CD4-positive, CD25-positive, alpha-beta regulatory T cell (primary cell): ENCODE data around the gene MTA1. TPM values are rescaled to one million over a fixed set of nuclear protein-coding genes. Genes with fewer than 3 reads are reported as not detected.

Experiments used
- ATAC-seq, 2 donors: fragments of 150-1000 bp; cut with Tn5 transposase; one replicate each; pipeline ENCODE4 v1.10.0; 2021; ENCODE audit warnings: low read depth in 2 of 2, moderate number of reproducible peaks in 2 of 2, moderate library complexity in 1 of 2
- DNase-seq, 3 donors: peaks; one replicate each; pipeline versions ENCODE4 v3.0.0 to v3.0.0-alpha.2; 2012 to 2022; ENCODE audit warnings: mixed read lengths in 1 of 3
- H3K27ac ChIP-seq: one replicate; pipeline ENCODE4 v1.7.0; 2013; ENCODE audit warnings: mild to moderate bottlenecking, low read length; ENCODE audit not compliant: insufficient read depth, poor library complexity, severe bottlenecking
- H3K27me3 ChIP-seq: one replicate; pipeline ENCODE4 v1.7.0; 2013; ENCODE audit warnings: low read length; ENCODE audit not compliant: control insufficient read depth, insufficient read depth
- H3K36me3 ChIP-seq: one replicate; pipeline ENCODE4 v1.7.0; 2013; ENCODE audit warnings: mild to moderate bottlenecking, low read length, moderate library complexity; ENCODE audit not compliant: control insufficient read depth, insufficient read depth
- H3K4me1 ChIP-seq: 2 replicates; pipeline ENCODE4 v1.7.0; 2013; ENCODE audit warnings: mild to moderate bottlenecking, low read length; ENCODE audit not compliant: insufficient read depth, control insufficient read depth, poor library complexity, severe bottlenecking
- H3K4me3 ChIP-seq: one replicate; pipeline ENCODE4 v1.7.0; 2013; ENCODE audit warnings: low read depth, mild to moderate bottlenecking, low read length, moderate library complexity
- H3K9me3 ChIP-seq, 2 experiments: 1 replicate in 1 of 2; 2 replicates in 1 of 2; pipeline ENCODE4 v1.7.0; 2013; ENCODE audit warnings: low read length in 2 of 2, mild to moderate bottlenecking in 1 of 2, moderate library complexity in 1 of 2; ENCODE audit not compliant: control insufficient read depth in 2 of 2
- H3K27ac Mint-ChIP-seq, 3 donors: one replicate each; pipeline ENCODE4 v1.8.0; 2020 to 2022; ENCODE audit warnings: mild to moderate bottlenecking in 3 of 3, mixed read lengths in 3 of 3, moderate library complexity in 2 of 3
- H3K27me3 Mint-ChIP-seq: one replicate; pipeline ENCODE4 v1.8.0; 2022; ENCODE audit warnings: mild to moderate bottlenecking, mixed read lengths
- H3K36me3 Mint-ChIP-seq: one replicate; pipeline ENCODE4 v1.8.0; 2020; ENCODE audit warnings: mixed read lengths
- H3K4me1 Mint-ChIP-seq, 4 donors: one replicate each; pipeline ENCODE4 v1.8.0; 2020 to 2022; ENCODE audit warnings: mixed read lengths in 4 of 4, mild to moderate bottlenecking in 1 of 4
- H3K4me3 Mint-ChIP-seq, 4 donors: one replicate each; pipeline ENCODE4 v1.8.0; 2020 to 2022; ENCODE audit warnings: mild to moderate bottlenecking in 4 of 4, mixed read lengths in 4 of 4, moderate library complexity in 3 of 4
- H3K9me3 Mint-ChIP-seq, 7 donors: one replicate each; pipeline ENCODE4 v1.8.0; 2020 to 2022; ENCODE audit warnings: mixed read lengths in 7 of 7, mild to moderate bottlenecking in 3 of 7, moderate library complexity in 2 of 7
- polyA plus RNA-seq, 4 donors: library from polyadenylated mRNA; unstranded; fragments of 300-500 nt; fragmentation: Illumina TruSeq; gene quantifications; one replicate each; pipeline ENCODE4 v1.2.3, GENCODE V29; 2021
- total RNA-seq: library from RNA; stranded (reverse); gene quantifications from one replicate; pipeline ENCODE4 v1.2.3, GENCODE V29; 2022

MTA1 gene
- total and polyA plus RNA-seq, 5 donors from 2014 or later = 2.5 to 123 (median 3.1) TPM

GRCh38 chr14:105483300-105484068 is 63.9 kb downstream of the MTA1 start:
- no peaks in the 10 kb centered on the region for H3K9me3 ChIP-seq
- H3K27me3 Mint-ChIP-seq = peaks cover 20% of the 10 kb centered on the region
- no peaks in the 10 kb centered on the region for H3K27me3 ChIP-seq
- H3K27ac Mint-ChIP-seq = peak overlapping the region; percentile 48 to 100 (median 100)
- peak overlapping the region in 1 of 4 donors; percentile 41 for H3K4me3 Mint-ChIP-seq
- H3K27ac ChIP-seq = peak overlapping the region; percentile 100
- DNase-seq = no peak
- peaks cover 5 to 62% (median 27%) of the 10 kb centered on the region in 4 donors for H3K4me1 Mint-ChIP-seq
- H3K36me3 Mint-ChIP-seq = no peaks in the 10 kb centered on the region
- H3K9me3 Mint-ChIP-seq = peaks cover 0 to 2% (median 0%) of the 10 kb centered on the region in 7 donors
- no peak for ATAC-seq
- peaks cover 95% of the 10 kb centered on the region for H3K4me1 ChIP-seq
- H3K36me3 ChIP-seq = no peaks in the 10 kb centered on the region
- H3K4me3 ChIP-seq = no peak overlapping the region

DNA sequence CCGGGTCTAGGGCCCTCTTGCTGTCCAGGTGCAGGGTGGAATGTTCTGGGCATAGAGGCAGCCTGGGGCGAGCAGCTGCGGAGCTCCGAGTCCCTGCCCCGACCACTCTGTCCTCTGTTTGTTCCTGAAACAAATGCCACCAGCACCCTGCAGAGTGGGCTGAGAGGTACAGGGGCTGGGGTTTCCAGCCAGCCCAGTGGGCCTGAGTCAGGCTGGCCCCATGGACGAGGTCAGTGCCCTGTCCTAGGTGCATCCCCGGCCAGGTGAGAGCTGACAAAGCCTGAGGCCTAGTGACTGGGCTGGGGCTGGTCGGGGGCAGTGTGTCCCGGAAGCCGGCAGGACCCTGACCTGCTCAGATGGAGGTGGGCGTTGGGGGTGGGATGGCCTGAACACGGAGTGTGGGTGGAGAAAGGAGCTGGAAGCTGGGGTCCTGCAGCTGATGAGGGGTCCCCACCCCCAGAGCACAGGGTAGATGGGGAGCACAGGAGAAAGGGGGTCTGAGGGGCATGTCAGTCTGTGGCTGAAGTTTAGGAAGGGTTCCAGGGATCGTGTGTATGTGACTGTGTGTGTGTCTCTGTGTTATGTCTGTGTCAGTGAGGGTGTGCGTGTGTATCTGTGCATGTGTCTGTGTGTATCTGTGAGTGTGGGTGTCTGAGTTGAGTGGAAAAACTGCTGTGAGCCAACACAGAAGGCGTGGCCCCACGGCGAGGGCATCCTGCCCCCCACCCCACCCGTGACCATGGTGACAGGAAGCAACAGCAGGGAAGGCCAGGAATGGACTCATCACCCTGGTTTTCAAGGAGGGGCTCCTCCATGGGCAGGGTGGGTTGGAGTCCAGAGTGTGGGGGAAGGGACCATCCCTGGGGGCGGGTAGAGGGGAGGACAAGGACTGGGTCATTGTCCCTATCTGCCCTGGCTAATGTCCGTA is 64.7 kb downstream of the MTA1 start:
- Histone ChIP-seq H3K27me3 (no peaks in the 10 kb centered on the region), H3K4me1 (peaks cover 99% of the 10 kb centered on the region), H3K36me3 (no peaks in the 10 kb centered on the region), H3K27ac (peak overlapping the region; percentile 100), H3K9me3 (no peaks in the 10 kb centered on the region), H3K4me3 (no peak overlapping the region)
- Mint-ChIP-seq H3K4me1 (peaks cover 5 to 67% (median 27%) of the 10 kb centered on the region in 4 donors), H3K27ac (peak overlapping the region; percentile 93 to 98 (median 97)), H3K4me3 (peak overlapping the region; percentile 62 to 88 (median 80)), H3K36me3 (no peaks in the 10 kb centered on the region), H3K9me3 (peaks cover 0 to 2% (median 0%) of the 10 kb centered on the region in 7 donors), H3K27me3 (peaks cover 20% of the 10 kb centered on the region)
- DNase-seq (peak; percentile 51 to 72 (median 58)), ATAC-seq (no peak)

- peaks cover 16% of the 10 kb centered on the region for H3K27me3 Mint-ChIP-seq
- no peaks in the 10 kb centered on the region for H3K36me3 Mint-ChIP-seq
- H3K27ac ChIP-seq = peak overlapping the region; percentile 100
- no peaks in the 10 kb centered on the region for H3K36me3 ChIP-seq
- no peaks in the 10 kb centered on the region for H3K9me3 ChIP-seq
- peaks cover 99% of the 10 kb centered on the region for H3K4me1 ChIP-seq
- no peaks in the 10 kb centered on the region for H3K27me3 ChIP-seq
- peak overlapping the region in 2 of 3 donors; percentile 97 to 98 for H3K27ac Mint-ChIP-seq
- ATAC-seq (no peak), DNase-seq (no peak)
- peaks cover 5 to 66% (median 28%) of the 10 kb centered on the region in 4 donors for H3K4me1 Mint-ChIP-seq
- peak overlapping the region in 3 of 4 donors; percentile 62 to 93 (median 87) for H3K4me3 Mint-ChIP-seq
- no peak overlapping the region for H3K4me3 ChIP-seq
- peaks cover 0 to 2% (median 0%) of the 10 kb centered on the region in 7 donors for H3K9me3 Mint-ChIP-seq
These were observed 65.4 kb downstream of the MTA1 start for GRCh38 chr14:105484997-105485393.

GRCh38 chr14:105485739-105486162 is 66.1 kb downstream of the MTA1 start:
- Histone ChIP-seq H3K4me3 (no peak overlapping the region), H3K27me3 (no peaks in the 10 kb centered on the region), H3K4me1 (peaks cover 94% of the 10 kb centered on the region), H3K27ac (peak overlapping the region; percentile 100), H3K36me3 (no peaks in the 10 kb centered on the region), H3K9me3 (no peaks in the 10 kb centered on the region)
- peaks cover 5 to 61% (median 24%) of the 10 kb centered on the region in 4 donors for H3K4me1 Mint-ChIP-seq
- H3K27ac Mint-ChIP-seq = peak overlapping the region; percentile 93 to 98 (median 98)
- ATAC-seq (no peak), DNase-seq (peak; percentile 49 to 64 (median 60))
- no peaks in the 10 kb centered on the region for H3K9me3 Mint-ChIP-seq
- H3K36me3 Mint-ChIP-seq = no peaks in the 10 kb centered on the region
- peak overlapping the region; percentile 41 to 93 (median 82) for H3K4me3 Mint-ChIP-seq
- peaks cover 12% of the 10 kb centered on the region for H3K27me3 Mint-ChIP-seq

DNA sequence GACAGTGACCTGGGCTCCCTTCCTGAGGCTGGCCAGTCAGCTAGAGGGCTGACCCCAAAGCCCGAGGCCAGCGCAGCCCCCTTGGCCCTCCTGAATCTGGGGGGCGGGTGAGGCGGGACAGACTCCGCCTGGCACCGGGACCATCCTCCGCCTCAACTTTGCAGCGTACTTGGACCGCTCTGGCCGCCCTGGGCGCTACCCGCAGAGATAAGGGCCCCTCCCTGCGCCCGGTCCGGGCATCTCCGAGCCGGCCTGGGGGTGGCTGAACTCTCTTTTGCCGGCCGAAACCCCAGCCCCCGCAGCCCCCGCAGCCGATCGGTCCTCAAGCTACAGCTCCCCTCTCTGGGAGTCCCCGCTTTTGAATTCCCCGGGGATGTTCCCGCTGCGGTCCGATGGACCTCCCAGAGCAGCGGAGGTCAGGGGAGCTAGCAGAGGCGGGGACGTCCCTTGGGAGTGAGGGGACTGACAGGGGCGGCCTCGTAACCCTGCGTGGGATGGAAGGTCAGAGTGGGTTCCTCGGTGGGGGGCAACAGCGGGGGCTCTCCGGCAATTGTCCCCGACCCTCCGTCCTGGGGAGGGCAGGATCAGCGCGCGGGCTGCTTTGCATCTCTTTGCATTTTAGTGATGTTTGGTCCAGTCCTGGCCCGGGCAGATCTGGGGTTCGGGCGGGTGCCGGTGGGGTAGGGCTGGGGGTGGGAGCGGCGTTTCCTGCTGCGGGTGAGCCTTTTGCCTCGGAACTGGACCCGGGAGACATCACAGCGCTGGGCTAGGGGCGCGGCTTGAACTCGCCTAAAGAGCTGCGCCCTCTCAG is 66.7 kb downstream of the MTA1 start, which contains the start of gene CRIP1:
Gene CRIP1 (plus strand): TSS at position 724 of the 811 bp plus-strand sequence. CDS start 374 bp downstream, outside the sequence.
- Histone ChIP-seq H3K27ac (peak within 1 kb of the TSS; percentile 100), H3K4me3 (peak within 1 kb of the TSS; percentile 32), H3K27me3 (no peaks in the 10 kb centered on the region), H3K4me1 (peaks cover 88% of the 10 kb centered on the region), H3K9me3 (no peaks in the 10 kb centered on the region), H3K36me3 (no peaks in the 10 kb centered on the region)
- Mint-ChIP-seq H3K36me3 (no peaks in the 10 kb centered on the region), H3K27me3 (peaks cover 9% of the 10 kb centered on the region), H3K4me3 (peak within 1 kb of the TSS; percentile 90 to 96 (median 93)), H3K27ac (peak within 1 kb of the TSS; percentile 95 to 98 (median 98)), H3K4me1 (peaks cover 5 to 61% (median 21%) of the 10 kb centered on the region in 4 donors), H3K9me3 (no peaks in the 10 kb centered on the region)
- no peak for ATAC-seq
- no peak for DNase-seq

GRCh38 chr14:105486974-105487448 is 67.4 kb downstream of the MTA1 start:
- Histone ChIP-seq H3K27me3 (no peaks in the 10 kb centered on the region), H3K36me3 (no peaks in the 10 kb centered on the region), H3K27ac (peak overlapping the region; percentile 100), H3K4me3 (no peak overlapping the region), H3K9me3 (no peaks in the 10 kb centered on the region), H3K4me1 (peaks cover 88% of the 10 kb centered on the region)
- Mint-ChIP-seq H3K9me3 (no peaks in the 10 kb centered on the region), H3K4me3 (peak overlapping the region; percentile 83 to 96 (median 93)), H3K4me1 (peaks cover 1 to 62% (median 19%) of the 10 kb centered on the region in 4 donors), H3K27me3 (peaks cover 10% of the 10 kb centered on the region), H3K36me3 (no peaks in the 10 kb centered on the region), H3K27ac (peak overlapping the region; percentile 74 to 95 (median 92))
- DNase-seq = peak in 2 of 3 donors; percentile 53 to 62
- ATAC-seq = no peak
